ENCODE measurements around the gene ANOS1.

Gene ANOS1

DNA sequence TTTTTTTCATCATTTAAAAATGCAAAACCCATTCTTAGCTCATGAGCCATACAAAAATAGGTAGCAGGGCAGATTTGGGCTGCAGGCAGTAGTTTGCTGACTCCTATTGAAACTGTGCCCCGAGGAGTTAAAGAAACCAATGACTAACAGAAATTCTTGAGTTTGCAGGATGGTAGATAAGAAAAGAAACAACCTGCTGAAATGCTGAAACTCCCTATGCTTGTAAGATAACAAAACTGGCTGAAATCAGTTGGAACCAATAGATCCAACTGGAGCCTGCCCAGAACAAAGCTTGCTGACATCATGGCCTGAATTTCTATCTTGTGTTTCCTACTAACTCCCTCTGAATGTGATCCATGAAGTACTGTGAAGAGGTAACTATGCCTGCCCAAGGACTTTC lies 68.6 kb downstream of the ANOS1 start:
- TF ChIP-seq, protein P1, sequence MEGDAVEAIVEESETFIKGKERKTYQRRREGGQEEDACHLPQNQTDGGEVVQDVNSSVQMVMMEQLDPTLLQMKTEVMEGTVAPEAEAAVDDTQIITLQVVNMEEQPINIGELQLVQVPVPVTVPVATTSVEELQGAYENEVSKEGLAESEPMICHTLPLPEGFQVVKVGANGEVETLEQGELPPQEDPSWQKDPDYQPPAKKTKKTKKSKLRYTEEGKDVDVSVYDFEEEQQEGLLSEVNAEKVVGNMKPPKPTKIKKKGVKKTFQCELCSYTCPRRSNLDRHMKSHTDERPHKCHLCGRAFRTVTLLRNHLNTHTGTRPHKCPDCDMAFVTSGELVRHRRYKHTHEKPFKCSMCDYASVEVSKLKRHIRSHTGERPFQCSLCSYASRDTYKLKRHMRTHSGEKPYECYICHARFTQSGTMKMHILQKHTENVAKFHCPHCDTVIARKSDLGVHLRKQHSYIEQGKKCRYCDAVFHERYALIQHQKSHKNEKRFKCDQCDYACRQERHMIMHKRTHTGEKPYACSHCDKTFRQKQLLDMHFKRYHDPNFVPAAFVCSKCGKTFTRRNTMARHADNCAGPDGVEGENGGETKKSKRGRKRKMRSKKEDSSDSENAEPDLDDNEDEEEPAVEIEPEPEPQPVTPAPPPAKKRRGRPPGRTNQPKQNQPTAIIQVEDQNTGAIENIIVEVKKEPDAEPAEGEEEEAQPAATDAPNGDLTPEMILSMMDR (IDR thresholded peaks at IDR 0.05; ENCODE audit: insufficient read depth, low read length, poor library complexity, severe bottlenecking): no peak
- no peak for TF ChIP-seq EZH2phosphoT487 (conservative IDR thresholded peaks at IDR 0.05; ENCODE audit: low read length)
- no peaks in the 10 kb centered on the region for H3K27me3 ChIP-seq (ENCODE audit: low read length)
- no peak overlapping the region for H3K4me3 ChIP-seq (ENCODE audit: insufficient read depth, low read length, poor library complexity, severe bottlenecking)
- H3K9me2 ChIP-seq (replicated peaks; ENCODE audit: insufficient read depth, low read length): no peaks in the 10 kb centered on the region
- no peak overlapping the region for H3K4me2 ChIP-seq (ENCODE audit: low read depth, low read length, poor library complexity, severe bottlenecking)
- no peak overlapping the region for H3K9ac ChIP-seq (ENCODE audit: low read length)
- no peaks in the 10 kb centered on the region for H3K36me3 ChIP-seq (ENCODE audit: low read length)
- H3K9me3 ChIP-seq (ENCODE audit: insufficient read depth, low read length): no peaks in the 10 kb centered on the region
- no peaks in the 10 kb centered on the region for H3F3A ChIP-seq (ENCODE audit: insufficient read depth)
- no peak overlapping the region for H2AFZ ChIP-seq (ENCODE audit: low read depth, low read length, severe bottlenecking)
- no peaks in the 10 kb centered on the region for H4K20me1 ChIP-seq (ENCODE audit: low read depth, low read length)
- no peaks in the 10 kb centered on the region for H3K79me2 ChIP-seq (ENCODE audit: insufficient read depth, low read length)
- H3K27ac ChIP-seq (ENCODE audit: low read depth, low read length): no peak overlapping the region

DNA sequence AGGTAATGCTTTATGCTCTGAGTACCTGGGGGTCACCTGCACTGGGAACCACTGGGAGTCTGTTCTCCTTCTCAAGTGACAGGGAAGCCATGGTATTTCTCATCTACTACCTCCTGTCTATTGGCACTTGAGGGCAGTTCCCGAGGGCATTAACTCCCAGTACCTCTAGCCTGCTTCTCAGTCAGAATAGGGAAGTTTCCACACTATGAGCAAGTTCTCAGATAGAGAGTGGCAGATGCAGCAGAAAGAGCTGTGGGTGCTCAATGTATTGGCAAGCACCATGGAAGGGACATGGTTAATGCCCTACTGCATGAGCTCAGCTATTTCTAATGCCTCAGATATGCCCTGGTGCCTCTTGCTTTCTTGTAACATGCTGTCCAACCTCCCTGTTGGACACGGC lies 74.1 kb downstream of the ANOS1 start:
- Histone ChIP-seq H3K9ac (ENCODE audit: low read length) (no peak overlapping the region), H3K4me3 (ENCODE audit: insufficient read depth, low read length, poor library complexity, severe bottlenecking) (no peak overlapping the region), H3K36me3 (ENCODE audit: low read length) (no peaks in the 10 kb centered on the region), H3F3A (ENCODE audit: insufficient read depth) (no peaks in the 10 kb centered on the region), H3K79me2 (ENCODE audit: insufficient read depth, low read length) (no peaks in the 10 kb centered on the region), H3K9me2 (replicated peaks; ENCODE audit: insufficient read depth, low read length) (no peaks in the 10 kb centered on the region), H2AFZ (ENCODE audit: low read depth, low read length, severe bottlenecking) (no peak overlapping the region), H3K27me3 (ENCODE audit: low read length) (no peaks in the 10 kb centered on the region), H3K27ac (ENCODE audit: low read depth, low read length) (no peak overlapping the region), H3K4me2 (ENCODE audit: low read depth, low read length, poor library complexity, severe bottlenecking) (no peak overlapping the region), H4K20me1 (ENCODE audit: low read depth, low read length) (no peaks in the 10 kb centered on the region), H3K9me3 (ENCODE audit: insufficient read depth, low read length) (no peaks in the 10 kb centered on the region)
- TF ChIP-seq, protein P1 (IDR thresholded peaks at IDR 0.05; ENCODE audit: insufficient read depth, low read length, poor library complexity, severe bottlenecking): no peak
- no peak for TF ChIP-seq EZH2phosphoT487 (conservative IDR thresholded peaks at IDR 0.05; ENCODE audit: low read length)

DNA sequence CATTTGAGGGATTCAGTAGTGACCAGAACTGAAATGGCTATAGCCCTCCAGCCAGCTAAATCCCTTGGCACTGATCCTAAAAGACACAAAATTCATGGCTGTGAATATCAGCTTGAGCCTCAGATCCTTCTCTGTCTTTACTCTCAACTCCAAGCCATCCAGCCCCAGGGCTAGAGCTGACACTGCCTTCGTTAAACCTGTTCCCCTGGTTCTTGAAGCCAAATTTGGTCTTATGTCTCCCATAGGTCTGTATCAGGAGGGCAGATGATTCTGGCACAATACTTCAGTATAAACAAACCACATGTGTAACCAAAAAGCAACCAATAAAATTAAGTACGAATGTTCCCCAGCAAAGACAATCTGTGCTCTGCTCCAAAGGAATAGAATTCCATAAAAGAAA lies 78.0 kb downstream of the ANOS1 start:
- Histone ChIP-seq H4K20me1 (ENCODE audit: low read depth, low read length) (no peaks in the 10 kb centered on the region), H3K9me2 (replicated peaks; ENCODE audit: insufficient read depth, low read length) (no peaks in the 10 kb centered on the region), H3K4me2 (ENCODE audit: low read depth, low read length, poor library complexity, severe bottlenecking) (no peak overlapping the region), H3F3A (ENCODE audit: insufficient read depth) (no peaks in the 10 kb centered on the region), H3K36me3 (ENCODE audit: low read length) (no peaks in the 10 kb centered on the region), H3K79me2 (ENCODE audit: insufficient read depth, low read length) (no peaks in the 10 kb centered on the region), H3K9me3 (ENCODE audit: insufficient read depth, low read length) (no peaks in the 10 kb centered on the region), H3K9ac (ENCODE audit: low read length) (no peak overlapping the region), H3K4me3 (ENCODE audit: insufficient read depth, low read length, poor library complexity, severe bottlenecking) (no peak overlapping the region), H2AFZ (ENCODE audit: low read depth, low read length, severe bottlenecking) (no peak overlapping the region), H3K27ac (ENCODE audit: low read depth, low read length) (no peak overlapping the region), H3K27me3 (ENCODE audit: low read length) (no peaks in the 10 kb centered on the region)
- TF ChIP-seq, protein P1 (IDR thresholded peaks at IDR 0.05; ENCODE audit: insufficient read depth, low read length, poor library complexity, severe bottlenecking): no peak
- TF ChIP-seq EZH2phosphoT487 (conservative IDR thresholded peaks at IDR 0.05; ENCODE audit: low read length): no peak
